GM18502 (cell line): ENCODE data around the gene PLEKHM3.
A peak's percentile ranks its signal among the peaks of the same experiment; 100 is the strongest.
"Not testable (repeated sequence)": the region's sequence is repeated elsewhere in the genome, so short reads cannot be mapped to it uniquely, and the experiment has no call there.

Source experiments
- ATAC-seq: cut with Tn5 transposase; IDR thresholded peaks from one replicate; pipeline ENCODE4 v1.9.1; 2021; ENCODE audit warnings: mild to moderate bottlenecking; ENCODE audit not compliant: unreplicated experiment, poor library complexity

PLEKHM3 gene

GRCh38 chr2:207952564-207953345, 72.6 kb downstream of the PLEKHM3 start:
- peak; percentile 70 for ATAC-seq

- peak; percentile 63 for ATAC-seq
These were observed 73.4 kb downstream of the PLEKHM3 start for GRCh38 chr2:207951734-207952470.

- ATAC-seq, result no peak
These were observed 74.6 kb downstream of the PLEKHM3 start for GRCh38 chr2:207950761-207951114.

GRCh38 chr2:207950063-207950760, 75.1 kb downstream of the PLEKHM3 start:
- ATAC-seq, result no peak

GRCh38 chr2:207949245-207949644, 76.1 kb downstream of the PLEKHM3 start:
- not testable (repeated sequence) for ATAC-seq

- ATAC-seq, result no peak
These were observed 80.2 kb downstream of the PLEKHM3 start for GRCh38 chr2:207944979-207945600.

GRCh38 chr2:207944334-207944733, 81.0 kb downstream of the PLEKHM3 start:
- ATAC-seq, result no peak

GRCh38 chr2:207939342-207940108, 85.8 kb downstream of the PLEKHM3 start:
- ATAC-seq, result no peak

- no peak for ATAC-seq
These were observed 86.4 kb downstream of the PLEKHM3 start for GRCh38 chr2:207938886-207939285.

- no peak for ATAC-seq
These were observed 86.9 kb downstream of the PLEKHM3 start for GRCh38 chr2:207938415-207938814.

GRCh38 chr2:207937823-207938222, 87.5 kb downstream of the PLEKHM3 start:
- ATAC-seq, result no peak

GRCh38 chr2:207937253-207937652, 88.1 kb downstream of the PLEKHM3 start:
- ATAC-seq, result no peak

GRCh38 chr2:207936380-207936779, 88.9 kb downstream of the PLEKHM3 start:
- ATAC-seq, result no peak

GRCh38 chr2:207935991-207936370, 89.3 kb downstream of the PLEKHM3 start:
- no peak for ATAC-seq

- no peak for ATAC-seq
These were observed 90.0 kb downstream of the PLEKHM3 start for GRCh38 chr2:207935121-207935990.

GRCh38 chr2:207934720-207935119, 90.6 kb downstream of the PLEKHM3 start:
- no peak for ATAC-seq

GRCh38 chr2:207933396-207934065, 91.8 kb downstream of the PLEKHM3 start:
- no peak for ATAC-seq

GRCh38 chr2:207932106-207932505, 93.2 kb downstream of the PLEKHM3 start:
- ATAC-seq, result no peak

- ATAC-seq, result no peak
These were observed 94.6 kb downstream of the PLEKHM3 start for GRCh38 chr2:207930747-207931146.
